Keratinocyte (primary cell): ENCODE data around the gene POU6F1. TPM values are rescaled to one million over a fixed set of nuclear protein-coding genes. Genes with fewer than 3 reads are reported as not detected.

Experiments
- DNase-seq: peaks from one replicate; pipeline ENCODE4 v3.0.0-alpha.2; 2011; ENCODE audit warnings: low read depth, missing footprints, low spot score
- FAIRE-seq: peaks from 2 replicates; lab custom pipeline; 2011; peaks lifted over from hg19 to GRCh38; lab: Jason Lieb, UNC
- H2AFZ ChIP-seq: 2 replicates; pipeline ENCODE4 v1.6.0; 2012; ENCODE audit warnings: low read length, control low read depth, inconsistent platforms; ENCODE audit not compliant: control insufficient read depth
- H3K27ac ChIP-seq: 2 replicates; pipeline ENCODE4 v1.5.1; 2011; ENCODE audit warnings: low read length; ENCODE audit not compliant: control insufficient read depth, insufficient read depth
- H3K27me3 ChIP-seq: 3 replicates; pipeline ENCODE4 v1.6.0; 2011; ENCODE audit warnings: low read length; ENCODE audit not compliant: control insufficient read depth, insufficient read depth; ENCODE audit errors: extremely low read depth
- H3K36me3 ChIP-seq, 2 experiments: 2 replicates in 1 of 2; 3 replicates in 1 of 2; pipeline ENCODE4 v1.5.1; 2011; ENCODE audit warnings: low read length in 2 of 2, mild to moderate bottlenecking in 1 of 2; ENCODE audit not compliant: control insufficient read depth in 2 of 2, insufficient read depth in 2 of 2; ENCODE audit errors: extremely low read depth in 1 of 2
- H3K4me1 ChIP-seq: 3 replicates; pipeline ENCODE4 v1.5.1; 2011; ENCODE audit warnings: low read length; ENCODE audit not compliant: control insufficient read depth, insufficient read depth; ENCODE audit errors: extremely low read depth
- H3K4me2 ChIP-seq: 3 replicates; pipeline ENCODE4 v1.6.0; 2011; ENCODE audit warnings: low read depth, low read length; ENCODE audit not compliant: control insufficient read depth, insufficient read depth; ENCODE audit errors: extremely low read depth
- H3K4me3 ChIP-seq, 3 experiments: fragments of 200-600 bp in 1 of 3; sonication (generic) in 1 of 3; 2 replicates in 2 of 3; 3 replicates in 1 of 3; pipeline ENCODE4 v1.5.1; 2011 to 2016; ENCODE audit warnings: low read length in 3 of 3, mild to moderate bottlenecking in 3 of 3, control low read depth in 2 of 3, inconsistent platforms in 1 of 3, low read depth in 1 of 3, mixed read lengths in 1 of 3, mixed run types in 1 of 3, moderate library complexity in 1 of 3; ENCODE audit not compliant: control insufficient read depth in 2 of 3, insufficient read depth in 2 of 3; ENCODE audit errors: extremely low read depth in 1 of 3
- H3K79me2 ChIP-seq: 2 replicates; pipeline ENCODE4 v1.6.0; 2012; ENCODE audit warnings: low read length; ENCODE audit not compliant: control insufficient read depth, insufficient read depth
- H3K9ac ChIP-seq: 3 replicates; pipeline ENCODE4 v1.6.0; 2011; ENCODE audit warnings: low read length; ENCODE audit not compliant: control insufficient read depth, insufficient read depth; ENCODE audit errors: extremely low read depth
- H3K9me1 ChIP-seq: 3 replicates; pipeline ENCODE4 v1.6.0; 2011; ENCODE audit warnings: low read length; ENCODE audit not compliant: control insufficient read depth, insufficient read depth; ENCODE audit errors: extremely low read depth
- H3K9me3 ChIP-seq: 2 replicates; pipeline ENCODE4 v1.5.1; 2012; ENCODE audit warnings: low read depth, low read length; ENCODE audit not compliant: control insufficient read depth
- H4K20me1 ChIP-seq: 3 replicates; pipeline ENCODE4 v1.6.0; 2011; ENCODE audit warnings: low read length; ENCODE audit not compliant: control insufficient read depth, insufficient read depth; ENCODE audit errors: extremely low read depth
- CTCF ChIP-seq, 3 experiments: IDR thresholded peaks in 1 of 3; conservative IDR thresholded peaks in 1 of 3; optimal IDR thresholded peaks in 1 of 3; 2 replicates in 2 of 3; 3 replicates in 1 of 3; pipeline versions ENCODE3 to v1.5.1; 2011; ENCODE audit warnings: low read length in 3 of 3, mild to moderate bottlenecking in 3 of 3, moderate library complexity in 2 of 3, control low read depth in 1 of 3, inconsistent platforms in 1 of 3; ENCODE audit not compliant: insufficient read depth in 2 of 3; ENCODE audit errors: extremely low read depth in 1 of 3
- EZH2 ChIP-seq: IDR thresholded peaks from one replicate; pipeline ENCODE4 v1.6.1; 2012; ENCODE audit warnings: inconsistent platforms, mild to moderate bottlenecking, low read length, moderate library complexity
- dilution Hi-C: fragments of 300-500 bp; cut with MboI; formaldehyde crosslinking; loops from one replicate; pipeline ENCODE4 v1.7.0; 2020; ENCODE audit warnings: low sequenced_read_pairs; ENCODE audit not compliant: extremely low pct_ligation_motif_present
- polyA plus RNA-seq, 5 experiments: library from polyadenylated mRNA; depleted of rRNA in 3 of 5; stranded (reverse) in 3 of 5; stranded (forward) in 1 of 5; unstranded in 1 of 5; fragments of >200 nt; gene quantifications; 1 replicate in 1 of 5; 2 replicates in 3 of 5; 3 replicates in 1 of 5; pipeline versions ENCODE4 v1.2.1 to v1.2.3, GENCODE V29; 2011 to 2012; ENCODE audit warnings: missing spikeins in 2 of 5, low read depth in 1 of 5, low replicate concordance in 1 of 5

POU6F1 gene
- polyA plus RNA-seq, 1 donor (not counting 4 experiments of a cell fraction or from before 2014, with no cell fraction given): 0.42 TPM

GRCh38 chr12:51186465-51187085, 31.3 kb downstream of the POU6F1 start:
- dilution Hi-C loops: no loop called here

GRCh38 chr12:51185171-51185717, 32.6 kb downstream of the POU6F1 start:
- Histone ChIP-seq H3K27ac (no peak overlapping the region), H3K4me3 (no peak overlapping the region), H3K9ac (no peak overlapping the region), H3K36me3 (no peaks in the 10 kb centered on the region), H3K9me3 (no peaks in the 10 kb centered on the region), H4K20me1 (no peaks in the 10 kb centered on the region), H3K27me3 (peaks cover 3% of the 10 kb centered on the region), H3K9me1 (no peaks in the 10 kb centered on the region), H3K79me2 (no peaks in the 10 kb centered on the region), H3K4me1 (no peaks in the 10 kb centered on the region), H2AFZ (no peak overlapping the region), H3K4me2 (no peak overlapping the region)
- DNase-seq (no peak), FAIRE-seq (no peak)
- TF ChIP-seq EZH2 (no peak), CTCF (optimal IDR thresholded peaks at IDR 0.05 in 1 of 3, IDR thresholded peaks at IDR 0.05 in 1 of 3, conservative IDR thresholded peaks at IDR 0.05 in 1 of 3; ENCODE audit: extremely low read depth in 1 of 3, insufficient read depth in 2 of 3, low read length in 3 of 3) (no peak)
- dilution Hi-C loops: no loop called here

More at GRCh38 chr12:51186465-51187085, 31.3 kb downstream of the POU6F1 start:
- Histone ChIP-seq H3K36me3 (no peaks in the 10 kb centered on the region), H4K20me1 (no peaks in the 10 kb centered on the region), H3K79me2 (no peaks in the 10 kb centered on the region), H3K4me2 (no peak overlapping the region), H3K4me3 (no peak overlapping the region), H3K9ac (no peak overlapping the region), H3K27ac (no peak overlapping the region), H3K9me1 (no peaks in the 10 kb centered on the region), H3K4me1 (no peaks in the 10 kb centered on the region), H3K27me3 (peaks cover 3% of the 10 kb centered on the region), H3K9me3 (no peaks in the 10 kb centered on the region), H2AFZ (no peak overlapping the region)
- TF ChIP-seq EZH2 (no peak), CTCF (optimal IDR thresholded peaks at IDR 0.05 in 1 of 3, IDR thresholded peaks at IDR 0.05 in 1 of 3, conservative IDR thresholded peaks at IDR 0.05 in 1 of 3; ENCODE audit: extremely low read depth in 1 of 3, insufficient read depth in 2 of 3, low read length in 3 of 3) (no peak)
- FAIRE-seq: no peak
- no peak for DNase-seq
